Measurements from ENCODE around the gene PRTN3. TPM values are rescaled to one million over a fixed set of nuclear protein-coding genes. Genes with fewer than 3 reads are reported as not detected.
"Not testable (repeated sequence)": the region's sequence is repeated elsewhere in the genome, so short reads cannot be mapped to it uniquely, and the experiment has no call there.

PRTN3 gene
- total RNA-seq, 1 donor from 2014 or later: 0.62 TPM

- intact Hi-C loops (cut with DNase I): no loop called here
- no peak for DNase-seq (ENCODE audit: low spot score)
These were observed 27.3 kb upstream of the PRTN3 start for GRCh38 chr19:813219-814151.

- intact Hi-C loops (cut with DNase I): no loop called here
- DNase-seq (ENCODE audit: low spot score): no peak
These were observed 26.4 kb upstream of the PRTN3 start for GRCh38 chr19:814152-815078.

DNA sequence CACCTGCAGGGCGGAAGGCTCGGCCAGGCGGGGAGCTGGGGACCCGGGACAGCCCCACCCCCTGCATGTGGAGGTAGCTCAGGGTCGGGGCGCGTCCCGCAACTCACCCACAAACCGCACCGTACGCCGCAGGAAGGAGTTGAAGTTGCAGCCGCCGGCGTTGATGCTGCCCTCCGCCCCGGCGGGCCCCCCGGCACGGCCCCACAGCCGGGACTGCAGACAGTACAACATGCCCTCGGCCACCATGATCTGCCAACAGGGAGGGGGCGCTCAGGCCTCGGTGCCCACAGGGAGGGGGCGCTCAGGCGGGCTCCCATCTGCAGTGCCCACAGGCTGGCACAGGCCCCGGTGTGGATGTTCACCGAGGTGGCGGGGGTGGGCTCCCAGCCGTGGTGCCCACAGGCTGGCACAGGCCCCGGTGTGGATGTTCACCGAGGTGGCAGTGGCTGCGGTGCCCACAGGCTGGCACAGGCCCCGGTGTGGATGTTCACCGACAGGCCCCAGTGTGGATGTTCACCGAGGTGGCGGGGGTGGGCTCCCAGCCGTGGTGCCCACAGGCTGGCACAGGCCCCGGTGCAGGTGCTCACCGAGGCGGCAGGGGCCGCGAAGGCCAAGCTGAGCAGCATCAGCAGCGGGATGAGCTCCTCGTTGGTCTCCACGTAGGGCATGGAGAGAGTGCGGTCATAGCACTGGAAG is 25.6 kb upstream of the PRTN3 start:
- DNase-seq (ENCODE audit: low spot score): no peak

GRCh38 chr19:815775-816499 is 24.9 kb upstream of the PRTN3 start:
- no peak for DNase-seq (ENCODE audit: low spot score)
- intact Hi-C loops (cut with DNase I): no loop called here

More for the DNA sequence above, 25.6 kb upstream of the PRTN3 start:
- intact Hi-C loops (cut with DNase I): no loop called here

GRCh38 chr19:816500-816857 is 24.3 kb upstream of the PRTN3 start:
- intact Hi-C loops (cut with DNase I): no loop called here
- DNase-seq (ENCODE audit: low spot score): no peak

DNA sequence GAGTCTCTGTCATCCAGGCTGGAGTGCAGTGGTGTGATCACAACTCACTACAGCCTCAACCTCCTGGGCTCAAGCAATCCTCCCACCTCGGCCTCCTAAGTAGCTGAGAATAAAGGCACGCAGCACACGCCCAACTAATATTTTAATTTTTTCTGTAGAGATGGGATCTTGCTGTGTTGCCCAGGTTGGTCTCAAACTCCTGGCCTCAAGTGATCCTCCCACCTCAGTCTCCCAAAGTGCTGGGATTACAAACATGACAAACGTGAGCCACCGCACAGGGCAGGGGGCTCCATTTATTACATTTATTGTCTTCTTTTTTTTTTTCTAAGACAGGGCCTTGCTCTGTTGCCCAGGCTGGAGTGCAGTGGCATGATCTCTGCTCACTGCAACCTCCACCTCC is 20.6 kb upstream of the PRTN3 start:
- DNase-seq (ENCODE audit: low spot score); intact Hi-C loops (cut with DNase I): not testable (repeated sequence)

- DNase-seq (ENCODE audit: low spot score): no peak
- intact Hi-C loops (cut with DNase I): no loop called here
These were observed 19.5 kb upstream of the PRTN3 start for GRCh38 chr19:821231-821824.

DNA sequence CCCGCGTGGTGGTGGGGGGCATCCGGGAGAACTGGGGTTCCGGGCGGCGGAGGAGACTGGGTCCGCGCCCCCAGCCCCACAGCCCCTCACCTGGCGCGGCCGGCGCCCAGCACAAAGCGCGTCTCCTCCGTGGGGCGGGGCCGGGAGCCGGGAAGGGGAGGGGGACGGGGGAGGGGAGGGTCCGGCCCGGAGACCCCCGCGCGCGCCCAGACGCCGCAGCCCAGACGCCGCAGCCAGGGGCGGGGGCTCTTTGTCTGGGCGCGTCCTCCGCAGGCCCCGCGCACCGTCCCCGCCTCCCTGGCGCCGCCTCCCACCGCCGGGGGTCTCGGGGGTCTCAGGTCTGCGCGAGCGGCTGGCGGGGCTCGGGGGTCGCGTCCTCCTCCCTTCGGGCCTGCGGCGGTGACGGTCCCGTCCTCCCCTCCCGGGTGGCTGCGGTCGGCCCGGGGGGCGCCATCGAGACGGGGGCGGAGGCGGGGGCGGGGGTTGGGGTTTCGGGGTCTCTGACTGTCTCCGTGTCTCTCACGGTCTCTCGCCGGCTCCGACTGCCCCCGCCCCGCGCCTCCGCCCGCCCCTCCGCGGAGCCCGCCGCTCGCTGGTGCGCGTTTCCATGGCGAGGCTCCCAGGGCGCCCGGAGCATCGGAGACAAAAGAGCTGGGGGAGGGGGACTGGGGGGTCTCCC is 18.8 kb upstream of the PRTN3 start, which contains the start of gene PLPPR3:
TSS of gene PLPPR3 (minus strand) at position 131 of the 679 bp plus-strand sequence. CDS start 396 bp downstream, outside the sequence.
- no peak for DNase-seq (ENCODE audit: low spot score)
- intact Hi-C loops (cut with DNase I): no loop called here

- intact Hi-C loops (cut with DNase I): no loop called here
- DNase-seq (ENCODE audit: low spot score): no peak
These were observed 17.2 kb upstream of the PRTN3 start for GRCh38 chr19:823565-824121.

GRCh38 chr19:824885-825284 is 15.9 kb upstream of the PRTN3 start:
- intact Hi-C loops (cut with DNase I): no loop called here
- DNase-seq (ENCODE audit: low spot score): no peak

- DNase-seq (ENCODE audit: low spot score): no peak
- intact Hi-C loops (cut with DNase I): no loop called here
These were observed 14.7 kb upstream of the PRTN3 start for GRCh38 chr19:825897-826644.

DNA sequence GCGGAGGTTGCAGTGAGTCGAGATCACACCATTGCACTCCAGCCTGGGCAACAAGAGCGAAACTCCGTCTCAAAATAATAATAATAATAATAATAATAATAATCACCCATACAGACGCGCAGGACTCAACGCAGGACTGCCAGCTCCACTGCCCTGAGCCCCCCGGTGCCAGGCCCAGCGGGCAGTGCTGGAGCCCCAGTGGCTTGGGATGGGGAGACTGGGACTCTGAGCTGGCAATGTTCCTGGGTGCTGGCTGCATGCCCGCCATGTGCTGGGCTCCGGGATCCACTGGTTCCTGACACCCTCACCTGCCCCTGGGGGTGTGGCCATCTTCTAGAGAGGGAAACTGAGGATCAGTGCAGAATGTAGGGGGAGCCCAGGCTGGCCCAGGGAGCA is 13.5 kb upstream of the PRTN3 start:
- DNase-seq (ENCODE audit: low spot score): no peak
- intact Hi-C loops (cut with DNase I): no loop called here

DNA sequence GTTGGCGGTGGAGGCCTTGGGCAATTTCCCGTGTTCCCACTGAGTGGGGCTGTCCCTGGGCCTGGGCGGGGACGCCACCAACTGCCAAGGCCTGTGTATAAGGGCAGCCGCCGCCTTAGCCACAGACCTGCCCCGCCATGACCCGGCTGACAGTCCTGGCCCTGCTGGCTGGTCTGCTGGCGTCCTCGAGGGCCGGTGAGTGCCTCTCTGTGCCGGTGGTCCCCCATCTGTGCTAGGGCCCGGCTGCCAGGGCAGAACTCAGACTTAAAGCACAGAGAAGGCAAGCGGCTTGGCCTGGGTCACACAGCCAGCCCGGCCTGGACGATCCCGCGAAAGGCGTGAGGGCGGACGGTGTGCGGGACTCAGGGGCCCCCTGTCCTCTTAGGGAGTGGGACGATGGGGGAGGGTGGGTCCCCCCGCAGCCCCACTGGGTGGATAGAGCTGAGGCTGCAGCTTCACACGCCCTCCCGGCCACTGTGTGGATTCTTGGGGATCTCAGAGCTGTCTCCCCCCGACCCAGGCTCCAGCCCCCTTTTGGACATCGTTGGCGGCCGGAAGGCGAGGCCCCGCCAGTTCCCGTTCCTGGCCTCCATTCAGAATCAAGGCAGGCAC is 13.0 kb upstream of the PRTN3 start, which contains the start of gene AZU1:
TSS of gene AZU1 (plus strand) at position 128 of the 612 bp plus-strand sequence. CDS start at position 138, 10 bp downstream.
- no peak for DNase-seq (ENCODE audit: low spot score)

DNA sequence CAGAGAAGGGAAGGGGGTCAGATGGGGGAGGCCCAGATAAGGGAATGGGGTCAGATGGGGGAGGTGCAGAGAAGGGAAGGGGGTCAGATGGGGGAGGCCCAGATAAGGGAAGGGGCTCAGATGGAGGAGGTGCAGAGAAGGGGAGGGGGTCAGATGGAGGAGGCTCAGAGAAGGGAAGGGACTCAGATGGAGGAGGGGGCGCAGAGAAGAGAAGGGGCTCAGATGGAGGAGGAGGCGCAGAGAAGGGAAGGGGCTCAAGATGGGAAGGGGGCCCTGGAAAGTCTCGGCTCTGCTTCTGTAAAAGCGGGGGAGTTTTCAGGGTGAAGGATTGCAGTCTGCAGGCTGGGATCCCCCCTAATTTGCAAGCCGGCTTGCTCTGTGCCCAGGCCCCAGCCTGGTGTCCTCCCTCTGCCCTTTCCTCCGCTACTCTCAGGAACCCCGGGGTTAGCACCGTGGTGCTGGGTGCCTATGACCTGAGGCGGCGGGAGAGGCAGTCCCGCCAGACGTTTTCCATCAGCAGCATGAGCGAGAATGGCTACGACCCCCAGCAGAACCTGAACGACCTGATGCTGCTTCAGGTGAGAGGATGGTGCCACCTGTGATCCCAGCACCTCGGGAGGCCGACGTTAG is 11.6 kb upstream of the PRTN3 start:
- DNase-seq (ENCODE audit: low spot score): no peak
- intact Hi-C loops (cut with DNase I): no loop called here

More for the DNA sequence above, 13.0 kb upstream of the PRTN3 start, which contains the start of gene AZU1:
- intact Hi-C loops (cut with DNase I): no loop called here

- intact Hi-C loops (cut with DNase I): no loop called here
These were observed 9.1 kb upstream of the PRTN3 start for GRCh38 chr19:831407-832369.

More at GRCh38 chr19:831407-832369, 9.1 kb upstream of the PRTN3 start:
- DNase-seq (ENCODE audit: low spot score): no peak
